ENCODE results near the gene EVX2.

Gene EVX2

DNA sequence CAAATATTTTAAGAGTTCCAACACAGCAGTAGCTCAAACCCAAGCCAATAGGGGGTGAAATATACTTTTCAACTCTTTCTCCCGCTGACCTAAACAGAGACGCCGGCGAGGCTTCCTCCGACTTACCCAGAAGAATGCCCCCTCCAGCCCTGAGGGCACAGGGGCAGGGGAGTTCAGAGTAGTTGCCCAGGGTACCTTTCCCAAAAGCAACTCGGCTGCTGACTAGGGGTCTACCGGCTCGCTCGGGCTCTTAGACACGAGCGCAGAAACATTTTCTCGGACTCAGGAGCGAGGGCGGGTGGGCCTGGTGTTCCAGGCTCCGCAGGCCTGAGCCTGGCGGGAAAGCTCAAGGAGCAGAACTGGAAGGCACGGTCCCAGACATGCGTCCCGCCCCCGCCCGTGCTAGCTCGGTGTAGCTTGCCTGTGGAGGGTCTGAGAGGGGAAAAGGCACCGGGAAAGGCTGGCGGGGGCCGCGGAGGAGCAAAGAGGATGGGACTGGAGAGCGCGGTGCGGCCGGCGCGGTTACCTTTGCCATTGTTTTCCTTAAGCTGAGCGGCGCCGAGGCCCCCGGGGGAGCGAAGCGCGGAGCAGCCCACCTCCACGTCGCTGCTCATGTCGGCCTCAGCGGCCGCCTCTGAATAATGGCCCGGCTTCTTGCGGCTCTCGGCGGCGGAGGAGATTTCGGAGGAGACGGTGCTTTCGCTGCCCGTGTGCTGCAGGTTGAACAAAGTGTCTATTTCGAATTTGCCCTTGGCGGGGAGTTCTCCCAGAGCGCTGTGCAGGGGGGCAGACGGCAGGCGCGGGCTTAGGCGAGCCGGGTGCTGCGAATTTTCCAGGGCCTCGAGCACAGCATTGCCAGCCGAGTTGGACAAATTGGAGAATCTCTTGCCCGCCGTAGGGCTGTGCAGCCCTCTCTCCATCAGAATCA, 674 bp downstream of the EVX2 start:
- no peak for DNase-seq (ENCODE audit: low spot score)

DNA sequence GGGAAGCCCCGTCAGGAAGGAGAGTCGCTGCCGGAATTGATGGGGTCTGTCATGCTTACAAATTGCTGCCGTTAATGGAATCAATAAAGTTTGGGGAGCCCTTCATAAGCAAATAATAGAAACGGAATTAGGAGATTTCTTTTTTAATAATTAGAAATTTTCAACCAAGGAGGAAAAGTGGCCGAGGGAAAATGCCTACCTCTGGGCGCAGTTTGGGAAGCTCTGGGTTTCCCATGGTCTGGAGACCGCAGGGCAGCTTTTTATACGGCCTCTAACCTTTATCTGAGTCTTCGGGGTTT, 1.3 kb downstream of the EVX2 start:
- no peak for DNase-seq (ENCODE audit: low spot score)

GRCh38 chr2:176081837-176082524, 1.8 kb downstream of the EVX2 start:
- no peak for DNase-seq (ENCODE audit: low spot score)

DNA sequence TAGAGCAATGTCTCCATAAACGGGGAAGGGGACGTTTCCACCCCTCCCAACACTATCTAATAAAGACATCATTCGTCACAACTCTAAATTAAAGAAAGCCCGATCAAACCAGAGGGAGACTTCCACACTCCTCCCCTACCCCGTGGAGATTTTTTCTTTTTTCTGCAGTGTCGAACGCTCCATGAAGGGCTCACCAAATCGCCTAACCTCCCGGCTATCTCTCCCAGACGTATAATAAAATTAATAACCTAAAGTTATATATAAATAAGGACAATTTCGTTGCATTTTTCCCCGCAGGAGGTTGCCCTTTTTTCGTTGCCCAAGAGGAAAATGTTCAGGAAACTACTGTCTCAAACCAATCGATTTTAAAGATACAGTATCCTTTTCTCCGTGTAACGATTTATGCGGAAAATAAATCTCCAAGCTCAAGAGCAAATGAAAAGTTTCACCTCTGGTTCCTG, 2.4 kb downstream of the EVX2 start:
- DNase-seq (ENCODE audit: low spot score), result no peak

GRCh38 chr2:176080540-176081375, 3.0 kb downstream of the EVX2 start:
- DNase-seq (ENCODE audit: low spot score), result no peak

- DNase-seq (ENCODE audit: low spot score), result no peak
Observed at GRCh38 chr2:176079831-176080539, 3.8 kb downstream of the EVX2 start.

DNA sequence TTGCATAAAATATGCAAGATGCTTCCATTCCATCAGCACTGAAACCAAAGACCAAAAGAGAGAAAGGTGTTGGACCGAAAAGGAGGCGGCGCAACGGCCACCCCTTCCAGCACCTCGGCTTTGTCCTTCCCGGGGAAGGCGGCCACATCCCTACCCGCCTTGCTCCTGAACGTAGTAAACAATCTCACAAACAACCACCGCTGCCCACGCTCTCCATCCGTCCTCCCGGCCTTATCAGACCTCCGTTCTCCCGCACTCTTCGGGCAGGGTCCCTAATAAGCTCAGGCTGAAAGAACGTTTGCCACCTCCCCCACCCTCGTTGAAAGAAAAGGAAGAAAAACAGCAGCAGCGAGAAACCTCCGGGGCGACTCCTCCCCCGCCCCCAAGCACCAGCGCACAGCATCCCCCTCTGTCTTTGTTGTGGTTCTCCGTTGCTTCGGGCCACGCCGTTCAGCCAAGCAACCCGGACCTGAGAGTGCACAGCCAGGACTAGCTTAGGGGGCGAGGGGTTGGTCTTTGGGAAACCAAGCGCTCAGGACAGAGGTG, 4.4 kb downstream of the EVX2 start:
- DNase-seq (ENCODE audit: low spot score), result no peak

DNA sequence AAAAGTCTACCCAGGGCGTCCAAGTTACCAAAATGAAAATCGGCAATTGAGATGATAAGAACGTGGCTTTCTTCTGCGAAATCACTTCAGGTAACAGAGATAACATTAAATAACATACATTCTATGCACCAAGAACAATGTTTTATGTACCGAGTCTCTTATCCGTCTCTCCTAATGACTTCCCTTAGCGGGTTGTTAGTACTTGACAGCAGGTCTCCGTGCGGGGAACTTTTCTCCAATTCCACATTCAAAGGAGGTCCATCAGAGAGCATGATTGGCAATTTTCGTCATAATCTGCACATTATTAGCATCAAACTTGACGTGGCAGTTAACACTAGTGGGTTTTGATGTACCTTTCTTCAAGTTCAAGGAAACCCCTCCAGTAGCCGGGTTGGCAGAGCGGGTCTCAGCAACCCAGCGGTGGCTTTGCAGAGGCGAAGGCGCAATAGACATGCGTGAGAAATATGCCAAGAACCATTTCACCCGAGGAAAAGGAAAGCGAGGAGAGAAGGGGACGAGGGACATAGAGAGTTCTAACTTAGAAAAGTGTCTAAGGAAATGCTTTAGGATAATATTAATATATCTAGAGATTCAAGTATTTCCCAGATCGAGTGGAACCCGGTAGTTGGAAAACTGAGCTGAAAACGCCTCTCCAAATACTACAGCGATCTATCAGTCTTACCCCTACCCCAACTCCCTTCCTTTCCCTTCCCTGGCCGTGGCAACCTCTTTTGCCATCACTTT, 5.0 kb downstream of the EVX2 start:
- no peak for DNase-seq (ENCODE audit: low spot score)

DNA sequence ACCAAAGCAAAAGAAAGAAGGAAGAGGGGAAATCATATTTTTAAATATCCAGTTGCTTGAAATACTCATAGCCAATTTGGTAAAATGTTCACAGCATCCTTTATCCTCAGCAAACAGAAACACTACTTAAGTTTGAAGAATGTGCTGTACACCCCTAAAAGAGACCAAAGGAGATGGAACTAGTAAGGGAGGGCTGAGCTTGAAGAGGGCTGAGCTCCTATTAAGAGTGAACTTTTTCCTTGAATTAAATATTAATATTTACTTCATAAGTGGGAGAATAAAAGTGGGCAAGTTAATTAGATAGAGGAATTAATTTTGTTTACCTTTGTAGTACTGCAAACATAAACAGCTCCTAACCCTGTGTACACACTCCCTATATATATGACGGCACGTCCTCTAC, 7.0 kb downstream of the EVX2 start:
- DNase-seq (ENCODE audit: low spot score), result no peak

GRCh38 chr2:176076063-176076462, 7.7 kb downstream of the EVX2 start:
- DNase-seq (ENCODE audit: low spot score), result no peak

GRCh38 chr2:176075481-176075880, 8.3 kb downstream of the EVX2 start:
- DNase-seq (ENCODE audit: low spot score), result no peak

DNA sequence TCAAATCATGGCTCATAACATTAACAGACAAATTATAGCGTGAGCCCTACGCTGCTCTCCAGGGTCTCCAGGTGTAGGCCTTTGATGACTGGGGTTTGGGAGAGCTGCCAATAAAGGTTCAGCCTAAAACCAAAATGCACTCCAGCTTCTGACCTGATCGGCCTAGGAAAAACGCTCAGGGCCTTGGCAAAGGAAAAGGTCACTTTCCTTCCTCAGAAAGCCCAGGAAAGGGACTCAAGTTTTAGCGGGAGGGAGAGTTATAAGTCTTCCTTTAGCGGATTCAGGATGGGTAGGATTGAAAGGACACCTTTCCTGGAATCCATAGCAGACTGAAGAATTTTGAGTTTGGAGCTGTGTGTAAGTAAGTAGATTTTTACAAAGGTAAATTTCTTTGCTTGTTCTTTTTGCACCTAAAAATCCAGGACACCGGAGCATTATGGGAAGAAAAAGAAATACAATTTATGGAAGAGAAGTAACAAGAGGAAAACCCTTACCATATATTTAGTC, 8.8 kb downstream of the EVX2 start:
- DNase-seq (ENCODE audit: low spot score), result no peak

- DNase-seq (ENCODE audit: low spot score), result no peak
Observed at GRCh38 chr2:176072951-176073904, 10.5 kb downstream of the EVX2 start.

DNA sequence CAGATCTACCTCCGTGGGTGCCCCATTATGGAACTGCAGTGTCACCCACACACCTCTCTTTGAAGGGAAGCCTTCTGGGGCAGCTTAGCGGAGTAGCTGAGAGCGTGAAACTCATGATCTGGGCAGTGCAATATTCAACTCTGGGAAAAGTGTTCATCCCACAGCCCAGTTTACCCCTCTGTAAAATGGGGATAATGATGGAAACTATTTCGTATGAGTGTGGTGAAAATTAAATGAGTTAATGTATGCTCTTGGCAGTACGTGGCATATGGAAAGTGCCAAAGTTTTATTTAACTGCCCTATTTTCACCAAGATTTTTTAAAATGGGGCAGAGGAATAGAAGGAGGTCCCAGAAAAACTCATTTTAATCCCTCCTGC, 11.5 kb downstream of the EVX2 start:
- no peak for DNase-seq (ENCODE audit: low spot score)

- DNase-seq (ENCODE audit: low spot score), result no peak
Observed at GRCh38 chr2:176071330-176072291, 12.2 kb downstream of the EVX2 start.

- DNase-seq (ENCODE audit: low spot score), result no peak
Observed at GRCh38 chr2:176068419-176068832, 15.3 kb downstream of the EVX2 start.

DNA sequence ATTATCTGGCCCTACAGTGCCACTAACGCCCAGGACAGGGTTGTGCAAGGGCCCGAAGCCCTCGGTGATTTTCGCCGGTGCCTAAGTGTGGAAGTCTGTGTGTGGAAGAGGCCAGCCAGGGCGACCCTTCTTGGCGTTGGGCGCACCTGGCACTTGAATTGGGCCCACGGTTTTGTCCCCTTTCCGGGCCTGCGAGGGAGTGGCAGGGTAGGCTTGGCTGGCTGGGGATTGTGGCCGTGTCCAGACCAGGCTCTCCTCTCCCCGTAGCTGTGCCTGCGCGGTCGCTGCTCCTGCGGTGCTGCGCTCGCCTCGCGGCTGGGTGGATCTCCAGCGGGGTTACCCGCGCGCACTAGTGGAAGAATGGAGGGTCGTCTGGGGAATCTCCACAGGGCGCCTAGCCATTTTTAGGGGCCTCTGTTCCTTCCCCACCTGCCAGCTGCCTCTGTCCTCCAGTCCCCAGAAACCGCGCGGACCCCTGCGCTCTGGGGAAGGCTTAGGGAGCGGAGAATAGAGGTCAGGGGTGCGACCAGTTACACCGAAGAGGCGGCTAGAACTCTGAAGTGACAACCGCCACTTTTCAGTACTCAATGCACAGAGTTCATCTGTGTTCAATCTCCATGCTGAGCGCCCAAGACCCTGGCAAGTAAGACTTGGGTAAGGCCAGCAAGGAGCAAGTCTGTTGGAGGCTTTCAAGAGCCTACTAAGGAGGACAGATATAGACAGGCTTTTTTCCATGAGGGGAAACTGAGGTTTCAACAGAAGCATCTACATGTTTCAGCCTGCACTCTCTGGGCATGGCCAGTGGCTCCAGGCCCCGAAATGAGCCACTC, 16.0 kb downstream of the EVX2 start:
- no peak for DNase-seq (ENCODE audit: low spot score)
